Fibroblast of the aortic adventitia (primary cell): ENCODE measurements around the gene ZFYVE9. TPM values are rescaled to one million over a fixed set of nuclear protein-coding genes. Genes with fewer than 3 reads are reported as not detected.
"Not testable (repeated sequence)": the region's sequence is repeated elsewhere in the genome, so short reads cannot be mapped to it uniquely, and the experiment has no call there.

ENCODE experiments used
- DNase-seq: peaks from one replicate; pipeline ENCODE4 v3.0.0-alpha.2; 2010; ENCODE audit warnings: low read depth
- H3K4me3 ChIP-seq: 2 replicates; pipeline ENCODE4 v1.5.1; 2011; ENCODE audit warnings: low read depth, mild to moderate bottlenecking, control low read depth, low read length, moderate library complexity
- CTCF ChIP-seq: IDR thresholded peaks from 2 replicates; pipeline ENCODE4 v1.5.1; 2011; ENCODE audit warnings: mild to moderate bottlenecking, low read length, control low read depth, inconsistent platforms; ENCODE audit not compliant: insufficient read depth
- total RNA-seq: library from RNA; depleted of rRNA; stranded (reverse); fragments of >200 nt; gene quantifications from 2 replicates; pipeline ENCODE4 v1.2.3, GENCODE V29; 2012; ENCODE audit warnings: low replicate concordance

Gene ZFYVE9
- total RNA-seq, 1 donor, result 28.8 TPM

DNA sequence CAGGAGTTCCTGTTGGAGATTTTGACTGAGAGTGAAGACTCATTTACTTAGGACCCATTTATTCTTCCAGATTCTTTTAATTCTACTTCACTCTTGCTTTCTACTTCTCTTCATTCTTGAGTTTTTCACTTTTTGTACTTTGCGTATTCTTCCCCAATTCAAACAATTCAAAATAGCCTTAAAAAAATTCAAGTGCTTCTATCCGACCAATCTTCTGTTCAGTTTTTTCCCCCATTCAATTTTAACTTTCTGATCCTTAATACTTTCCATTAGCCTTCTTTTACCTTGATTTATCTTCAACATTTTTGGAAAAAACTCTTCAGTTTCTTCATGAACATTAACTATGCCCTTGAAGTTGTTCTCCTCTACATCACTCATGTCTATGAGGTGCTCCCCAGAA, 21.1 kb downstream of the ZFYVE9 start:
- DNase-seq, result no peak
- no peak for TF ChIP-seq CTCF
- no peak overlapping the region for H3K4me3 ChIP-seq

DNA sequence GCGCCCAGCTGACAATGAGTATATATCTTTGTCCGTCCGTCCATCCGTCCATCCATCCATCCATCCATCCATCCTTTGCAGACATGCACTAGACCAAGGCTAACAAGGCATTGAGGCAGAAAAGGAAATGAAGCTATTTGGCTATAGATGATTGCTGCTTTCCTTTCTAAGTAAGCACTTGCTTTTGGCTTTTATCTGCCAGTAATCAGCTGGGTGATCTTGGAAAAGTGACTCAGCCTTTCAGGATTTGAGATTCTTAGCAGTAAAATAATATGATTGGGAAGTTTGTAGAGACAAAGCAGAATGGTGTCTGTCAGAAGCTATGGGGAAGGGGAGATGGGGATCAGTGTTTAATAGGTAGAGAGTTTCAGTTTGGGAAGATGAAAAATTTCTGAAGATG, 22.7 kb downstream of the ZFYVE9 start:
- no peak for TF ChIP-seq CTCF
- H3K4me3 ChIP-seq, result no peak overlapping the region
- peak; percentile 16 for DNase-seq

GRCh38 chr1:52166996-52167753, 25.3 kb downstream of the ZFYVE9 start:
- DNase-seq, result no peak
- TF ChIP-seq CTCF, result no peak
- H3K4me3 ChIP-seq, result no peak overlapping the region

DNA sequence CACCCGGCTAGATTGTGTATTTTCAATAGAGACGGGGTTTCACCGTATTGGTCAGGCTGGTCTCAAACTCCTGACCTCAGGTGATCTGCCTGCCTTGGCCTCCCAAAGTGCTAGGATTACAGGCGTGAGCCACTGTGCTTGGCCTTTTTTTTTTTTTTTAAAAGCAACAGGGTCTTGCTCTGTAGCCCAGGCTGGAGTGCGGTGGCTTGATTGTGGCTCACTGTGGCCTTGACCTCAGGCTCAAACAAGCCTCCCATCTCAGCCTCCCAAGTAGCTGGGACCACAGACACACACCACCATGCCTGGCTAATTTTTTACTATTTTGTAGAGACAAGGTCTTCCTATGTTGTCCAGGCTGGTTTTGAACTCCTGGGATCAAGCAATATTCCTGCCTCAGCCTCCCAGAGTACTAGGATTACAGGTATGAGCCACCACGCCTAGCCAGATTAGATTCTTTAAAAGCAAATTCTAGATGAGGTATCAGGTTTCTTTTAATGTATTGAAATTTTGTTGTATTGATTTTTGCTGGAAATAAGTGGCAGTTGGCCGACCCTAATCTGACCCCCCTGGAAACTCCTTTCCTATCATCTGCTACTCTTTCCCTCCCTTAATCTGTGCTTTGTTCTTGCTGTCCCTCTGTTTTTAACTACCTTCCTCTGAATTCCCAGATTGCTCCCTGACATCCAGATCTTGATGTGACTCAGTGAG, 26.6 kb downstream of the ZFYVE9 start:
- H3K4me3 ChIP-seq, result no peak overlapping the region
- no peak for DNase-seq
- no peak for TF ChIP-seq CTCF

- H3K4me3 ChIP-seq, DNase-seq: not testable (repeated sequence)
Measured at GRCh38 chr1:52171149-52171548, 29.3 kb downstream of the ZFYVE9 start.

- DNase-seq, result no peak
- no peak for TF ChIP-seq CTCF
- no peak overlapping the region for H3K4me3 ChIP-seq
Measured at GRCh38 chr1:52179073-52179472, 37.2 kb downstream of the ZFYVE9 start.

GRCh38 chr1:52180176-52180575, 38.3 kb downstream of the ZFYVE9 start:
- no peak for TF ChIP-seq CTCF
- DNase-seq, result no peak
- H3K4me3 ChIP-seq, result no peak overlapping the region

DNA sequence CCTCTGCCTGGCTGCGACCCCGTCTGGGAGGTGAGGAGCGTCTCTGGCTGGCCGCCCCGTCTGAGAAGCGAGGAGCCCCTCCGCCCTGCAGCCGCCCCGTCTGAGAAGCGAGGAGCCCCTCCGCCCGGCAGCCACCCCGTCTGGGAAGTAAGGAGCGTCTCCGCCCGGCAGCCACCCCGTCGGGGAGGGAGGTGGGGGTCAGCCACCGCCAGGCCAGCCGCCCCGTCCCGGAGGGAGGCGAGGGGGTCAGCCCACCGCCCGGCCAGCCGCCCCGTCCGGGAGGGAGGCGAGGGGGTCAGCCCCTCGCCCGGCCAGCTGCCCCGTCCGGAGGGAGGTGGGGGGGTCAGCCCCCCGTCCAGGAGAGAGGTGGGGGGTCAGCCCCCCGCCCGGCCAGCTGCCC, 39.9 kb downstream of the ZFYVE9 start:
- DNase-seq, H3K4me3 ChIP-seq: not testable (repeated sequence)

DNA sequence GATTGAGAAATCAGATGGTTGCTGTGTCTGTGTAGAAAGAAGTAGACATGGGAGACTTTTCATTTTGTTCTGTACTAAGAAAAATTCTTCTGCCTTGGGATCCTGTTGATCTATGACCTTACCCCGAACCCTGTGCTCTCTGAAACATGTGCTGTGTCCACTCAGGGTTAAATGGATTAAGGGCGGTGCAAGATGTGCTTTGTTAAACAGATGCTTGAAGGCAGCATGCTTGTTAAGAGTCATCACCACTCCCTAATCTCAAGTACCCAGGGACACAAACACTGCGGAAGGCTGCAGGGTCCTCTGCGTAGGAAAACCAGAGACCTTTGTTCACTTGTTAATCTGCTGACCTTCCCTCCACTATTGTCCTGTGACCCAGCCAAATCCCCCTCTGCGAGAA, 40.4 kb downstream of the ZFYVE9 start:
- not testable (repeated sequence) for H3K4me3 ChIP-seq, DNase-seq
